ENCODE results near the gene AADACL4.

The AADACL4 gene

DNA sequence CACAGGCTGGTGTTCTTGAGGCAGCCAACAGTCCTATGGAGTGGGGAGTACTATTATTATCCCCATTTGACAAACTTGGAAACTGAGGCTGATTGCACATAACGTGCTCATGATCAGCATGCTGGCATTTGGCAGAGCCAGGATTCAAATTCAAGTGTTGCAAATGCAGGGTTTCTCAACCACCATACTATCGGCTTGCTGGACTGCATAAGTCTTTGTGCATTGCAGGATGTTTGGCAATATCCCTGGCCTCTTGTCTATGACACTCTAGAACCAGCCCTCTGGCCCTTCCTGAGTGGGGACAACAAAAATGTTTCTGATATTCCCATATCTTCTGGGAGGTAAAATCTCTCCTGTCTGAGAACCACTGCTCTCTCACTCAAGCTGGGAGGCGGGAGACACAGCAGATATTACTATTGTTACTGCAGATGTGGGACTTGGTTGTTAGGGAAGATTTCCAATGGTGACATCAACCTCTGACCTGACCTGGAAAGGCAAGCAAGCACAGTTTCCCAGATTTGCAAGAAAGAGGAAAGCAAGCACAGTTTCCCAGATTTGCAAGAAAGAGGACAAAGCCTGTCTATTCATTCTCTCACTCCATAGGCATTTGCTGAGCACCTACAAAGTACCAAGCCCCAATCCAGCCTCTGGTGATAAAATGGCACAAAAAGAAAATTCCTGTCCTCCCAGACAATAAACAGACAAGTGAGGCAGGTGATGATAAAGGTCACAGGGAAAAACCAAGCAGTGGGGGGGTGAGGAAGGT is 71.0 kb downstream of the AADACL4 start:
- DNase-seq, result no peak

DNA sequence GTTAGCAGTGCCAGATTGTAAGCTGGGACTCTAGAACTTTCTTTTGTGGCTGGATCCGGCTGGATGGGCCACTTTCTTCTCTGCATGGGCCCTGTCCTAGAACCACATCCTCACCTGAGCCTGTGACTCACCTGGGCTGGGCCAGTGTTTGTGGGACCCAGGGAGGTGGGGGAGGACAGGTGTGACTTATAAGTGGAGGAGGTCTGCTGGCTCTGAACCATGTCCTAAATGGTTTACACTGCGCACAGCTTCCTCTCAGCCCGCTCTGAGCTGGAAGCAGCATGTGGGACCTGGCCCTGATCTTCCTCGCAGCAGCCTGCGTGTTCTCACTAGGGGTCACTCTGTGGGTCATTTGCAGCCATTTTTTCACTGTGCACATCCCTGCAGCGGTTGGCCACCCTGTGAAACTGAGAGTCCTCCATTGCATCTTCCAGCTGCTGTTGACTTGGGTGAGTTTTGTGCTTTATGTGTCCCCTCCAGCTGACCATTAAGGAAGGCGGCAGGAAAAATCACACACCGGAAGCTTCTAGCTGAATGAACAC is 72.1 kb downstream of the AADACL4 start, which contains the start of gene AADACL3:
TSS of gene AADACL3 (plus strand) at position 215 of the 542 bp plus-strand sequence. CDS start at position 282, 67 bp downstream.
- no peak for DNase-seq
